SK-N-SH (cell line): Measurements from ENCODE around the gene PITX1.

Source experiments
- CTCF ChIP-seq: fragments of 200-600 bp; sonication (generic); IDR thresholded peaks from 2 replicates; pipeline ENCODE4 v1.6.1; 2017; ENCODE audit warnings: antibody characterized with exemption, mild to moderate bottlenecking, moderate library complexity
- EZH2phosphoT487 ChIP-seq: fragments of 200-600 bp; sonication (generic); IDR thresholded peaks from 2 replicates; pipeline ENCODE4 v1.6.1; 2017; ENCODE audit warnings: low read depth, mixed run types, mild to moderate bottlenecking, antibody characterized with exemption, moderate library complexity, borderline replicate concordance
- POLR2AphosphoS5 ChIP-seq: IDR thresholded peaks from 2 replicates; pipeline ENCODE4 v1.6.1; 2012; ENCODE audit warnings: low read depth, low read length
- RXRA ChIP-seq: IDR thresholded peaks from 2 replicates; pipeline ENCODE4 v1.4.0; 2012; ENCODE audit warnings: low read depth, mild to moderate bottlenecking, borderline replicate concordance
- TEAD4 ChIP-seq: IDR thresholded peaks from 2 replicates; pipeline ENCODE4 v1.4.0; 2012; ENCODE audit warnings: mild to moderate bottlenecking, borderline replicate concordance; ENCODE audit not compliant: insufficient read depth
- USF2 ChIP-seq: fragments of 150-350 bp; IDR thresholded peaks from 2 replicates; pipeline ENCODE4 v1.6.1; 2017; ENCODE audit warnings: antibody characterized with exemption, low read length, low read depth, borderline replicate concordance
- TF ChIP-seq, protein P1 (sequence below): IDR thresholded peaks from 2 replicates; pipeline ENCODE4 v1.6.1; 2012; ENCODE audit warnings: mild to moderate bottlenecking, low read depth, low read length, moderate library complexity

GRCh38 chr5:135010502-135011354 is 23.3 kb downstream of the PITX1 start:
- TF ChIP-seq CTCF: no peak
- no peak for TF ChIP-seq POLR2AphosphoS5
- TF ChIP-seq, protein P1, sequence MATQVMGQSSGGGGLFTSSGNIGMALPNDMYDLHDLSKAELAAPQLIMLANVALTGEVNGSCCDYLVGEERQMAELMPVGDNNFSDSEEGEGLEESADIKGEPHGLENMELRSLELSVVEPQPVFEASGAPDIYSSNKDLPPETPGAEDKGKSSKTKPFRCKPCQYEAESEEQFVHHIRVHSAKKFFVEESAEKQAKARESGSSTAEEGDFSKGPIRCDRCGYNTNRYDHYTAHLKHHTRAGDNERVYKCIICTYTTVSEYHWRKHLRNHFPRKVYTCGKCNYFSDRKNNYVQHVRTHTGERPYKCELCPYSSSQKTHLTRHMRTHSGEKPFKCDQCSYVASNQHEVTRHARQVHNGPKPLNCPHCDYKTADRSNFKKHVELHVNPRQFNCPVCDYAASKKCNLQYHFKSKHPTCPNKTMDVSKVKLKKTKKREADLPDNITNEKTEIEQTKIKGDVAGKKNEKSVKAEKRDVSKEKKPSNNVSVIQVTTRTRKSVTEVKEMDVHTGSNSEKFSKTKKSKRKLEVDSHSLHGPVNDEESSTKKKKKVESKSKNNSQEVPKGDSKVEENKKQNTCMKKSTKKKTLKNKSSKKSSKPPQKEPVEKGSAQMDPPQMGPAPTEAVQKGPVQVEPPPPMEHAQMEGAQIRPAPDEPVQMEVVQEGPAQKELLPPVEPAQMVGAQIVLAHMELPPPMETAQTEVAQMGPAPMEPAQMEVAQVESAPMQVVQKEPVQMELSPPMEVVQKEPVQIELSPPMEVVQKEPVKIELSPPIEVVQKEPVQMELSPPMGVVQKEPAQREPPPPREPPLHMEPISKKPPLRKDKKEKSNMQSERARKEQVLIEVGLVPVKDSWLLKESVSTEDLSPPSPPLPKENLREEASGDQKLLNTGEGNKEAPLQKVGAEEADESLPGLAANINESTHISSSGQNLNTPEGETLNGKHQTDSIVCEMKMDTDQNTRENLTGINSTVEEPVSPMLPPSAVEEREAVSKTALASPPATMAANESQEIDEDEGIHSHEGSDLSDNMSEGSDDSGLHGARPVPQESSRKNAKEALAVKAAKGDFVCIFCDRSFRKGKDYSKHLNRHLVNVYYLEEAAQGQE: no peak
- no peak for TF ChIP-seq EZH2phosphoT487
- TF ChIP-seq TEAD4: no peak
- TF ChIP-seq RXRA: no peak
- TF ChIP-seq USF2: no peak
